ENCODE measurements around the gene MAST4. TPM values are rescaled to one million over a fixed set of nuclear protein-coding genes. Genes with fewer than 3 reads are reported as not detected.

Gene MAST4
- total RNA-seq, 1 donor from 2014 or later: 42.0 TPM

GRCh38 chr5:66896171-66896570 lies 300.0 kb downstream of the MAST4 start:
- intact Hi-C loops (cut with DNase I): no loop called here
- no peak for DNase-seq
- ATAC-seq (ENCODE audit: poor library complexity): no peak

GRCh38 chr5:66897356-66897755 lies 301.2 kb downstream of the MAST4 start:
- intact Hi-C loops (cut with DNase I): no loop called here
- ATAC-seq (ENCODE audit: poor library complexity): no peak
- DNase-seq: no peak

- intact Hi-C loops (cut with DNase I): no loop called here
- DNase-seq: no peak
- ATAC-seq (ENCODE audit: poor library complexity): no peak
These were observed 302.2 kb downstream of the MAST4 start for GRCh38 chr5:66898241-66898995.

- intact Hi-C loops (cut with DNase I): no loop called here
- no peak for ATAC-seq (ENCODE audit: poor library complexity)
These were observed 307.0 kb downstream of the MAST4 start for GRCh38 chr5:66903218-66903617.

GRCh38 chr5:66903709-66904108 lies 307.5 kb downstream of the MAST4 start:
- DNase-seq (no peak), ATAC-seq (ENCODE audit: poor library complexity) (peak; percentile 25)
- intact Hi-C loops (cut with DNase I): no loop called here

More at GRCh38 chr5:66903218-66903617, 307.0 kb downstream of the MAST4 start:
- DNase-seq: no peak

- ATAC-seq (ENCODE audit: poor library complexity) (peak; percentile 41), DNase-seq (no peak)
- intact Hi-C loops (cut with DNase I): no loop called here
These were observed 308.0 kb downstream of the MAST4 start for GRCh38 chr5:66904189-66904588.

- no peak for ATAC-seq (ENCODE audit: poor library complexity)
- no peak for DNase-seq
- intact Hi-C loops (cut with DNase I): no loop called here
These were observed 309.8 kb downstream of the MAST4 start for GRCh38 chr5:66906021-66906420.

- intact Hi-C loops (cut with DNase I): no loop called here
- DNase-seq (no peak), ATAC-seq (ENCODE audit: poor library complexity) (no peak)
These were observed 312.0 kb downstream of the MAST4 start for GRCh38 chr5:66908230-66908629.

- ATAC-seq (ENCODE audit: poor library complexity) (no peak), DNase-seq (no peak)
- intact Hi-C loops (cut with DNase I): no loop called here
These were observed 313.2 kb downstream of the MAST4 start for GRCh38 chr5:66909364-66909763.

GRCh38 chr5:66912787-66913186 lies 316.6 kb downstream of the MAST4 start:
- DNase-seq (no peak), ATAC-seq (ENCODE audit: poor library complexity) (no peak)
- intact Hi-C loops (cut with DNase I): no loop called here

GRCh38 chr5:66915531-66915930 lies 319.3 kb downstream of the MAST4 start:
- ATAC-seq (ENCODE audit: poor library complexity) (no peak), DNase-seq (no peak)
- intact Hi-C loops (cut with DNase I): no loop called here

- no peak for ATAC-seq (ENCODE audit: poor library complexity)
- intact Hi-C loops (cut with DNase I): no loop called here
- no peak for DNase-seq
These were observed 326.7 kb downstream of the MAST4 start for GRCh38 chr5:66922881-66923280.

GRCh38 chr5:66923457-66923856 lies 327.3 kb downstream of the MAST4 start:
- intact Hi-C loops (cut with DNase I): no loop called here
- DNase-seq (no peak), ATAC-seq (ENCODE audit: poor library complexity) (no peak)

GRCh38 chr5:66923922-66924321 lies 327.7 kb downstream of the MAST4 start:
- DNase-seq: no peak
- no peak for ATAC-seq (ENCODE audit: poor library complexity)
- intact Hi-C loops (cut with DNase I): no loop called here

- ATAC-seq (ENCODE audit: poor library complexity) (no peak), DNase-seq (no peak)
- intact Hi-C loops (cut with DNase I): no loop called here
These were observed 330.9 kb downstream of the MAST4 start for GRCh38 chr5:66927140-66927539.

GRCh38 chr5:66929281-66929680 lies 333.1 kb downstream of the MAST4 start:
- ATAC-seq (ENCODE audit: poor library complexity) (no peak), DNase-seq (no peak)
- intact Hi-C loops (cut with DNase I): no loop called here

GRCh38 chr5:66929995-66930394 lies 333.8 kb downstream of the MAST4 start:
- DNase-seq (no peak), ATAC-seq (ENCODE audit: poor library complexity) (no peak)
- intact Hi-C loops (cut with DNase I): no loop called here

GRCh38 chr5:66931651-66932050 lies 335.5 kb downstream of the MAST4 start:
- intact Hi-C loops (cut with DNase I): no loop called here
- ATAC-seq (ENCODE audit: poor library complexity) (no peak), DNase-seq (no peak)

GRCh38 chr5:66932457-66932856 lies 336.3 kb downstream of the MAST4 start:
- intact Hi-C loops (cut with DNase I): no loop called here
- no peak for ATAC-seq (ENCODE audit: poor library complexity)
- DNase-seq: no peak

GRCh38 chr5:66933066-66933465 lies 336.9 kb downstream of the MAST4 start:
- no peak for ATAC-seq (ENCODE audit: poor library complexity)
- intact Hi-C loops (cut with DNase I): no loop called here
- DNase-seq: no peak

GRCh38 chr5:66939094-66939493 lies 342.9 kb downstream of the MAST4 start:
- ATAC-seq (ENCODE audit: poor library complexity): no peak
- no peak for DNase-seq
- intact Hi-C loops (cut with DNase I): no loop called here

All from Right ventricle myocardium superior (tissue), 1 donor.